HepG2 (cell line): Measurements from ENCODE around the gene DND1. TPM values are rescaled to one million over a fixed set of nuclear protein-coding genes. Genes with fewer than 3 reads are reported as not detected.

Source experiments
- ADNP ChIP-seq: sonication (generic); formaldehyde crosslinking; IDR thresholded peaks from 2 replicates; pipeline ENCODE4 v1.4.0; 2020; ENCODE audit warnings: missing genetic modification reagents
- ATF1 ChIP-seq: IDR thresholded peaks from 2 replicates; pipeline ENCODE4 v1.6.1; 2016; ENCODE audit warnings: mild to moderate bottlenecking, control low read depth
- FOXM1 ChIP-seq: sonication (generic); formaldehyde crosslinking; IDR thresholded peaks from 2 replicates; pipeline ENCODE4 v1.5.0; 2020; ENCODE audit warnings: missing genetic modification reagents
- FOXP1 ChIP-seq, 2 experiments: fragments of 450-650 bp in 1 of 2; IDR thresholded peaks; 2 replicates each; pipeline ENCODE4 v1.6.1; 2017 to 2018; ENCODE audit warnings: antibody characterized with exemption in 1 of 2
- KAT2B ChIP-seq: fragments of 150-350 bp; IDR thresholded peaks from 2 replicates; pipeline ENCODE4 v1.6.1; 2014; ENCODE audit warnings: low read depth, low read length, borderline replicate concordance
- MED1 ChIP-seq: sonication (generic); formaldehyde crosslinking; IDR thresholded peaks from 2 replicates; pipeline ENCODE4 v1.4.0; 2020; ENCODE audit warnings: missing genetic modification reagents
- NFRKB ChIP-seq: fragments of 450-650 bp; IDR thresholded peaks from 2 replicates; pipeline ENCODE4 v1.6.1; 2017
- REPIN1 ChIP-seq: sonication (generic); formaldehyde crosslinking; IDR thresholded peaks from 2 replicates; pipeline ENCODE4 v1.8.0; 2022; ENCODE audit warnings: missing genetic modification reagents, low read depth, mild to moderate bottlenecking, borderline replicate concordance
- RORA ChIP-seq: sonication (generic); formaldehyde crosslinking; IDR thresholded peaks from 2 replicates; pipeline ENCODE4 v1.5.0; 2020; ENCODE audit warnings: mild to moderate bottlenecking, missing genetic modification reagents, moderate library complexity
- SOX13 ChIP-seq, 3 experiments: fragments of 450-650 bp in 1 of 3; sonication (generic) in 1 of 3; formaldehyde crosslinking in 1 of 3; IDR thresholded peaks in 2 of 3; conservative IDR thresholded peaks in 1 of 3; 2 replicates each; pipeline versions ENCODE4 v1.5.0 to v1.6.1; 2016 to 2020; ENCODE audit warnings: antibody characterized with exemption in 1 of 3, mild to moderate bottlenecking in 1 of 3, missing compliant biosample characterization in 1 of 3, missing genetic modification reagents in 1 of 3, moderate library complexity in 1 of 3
- SP140L ChIP-seq: sonication (generic); formaldehyde crosslinking; IDR thresholded peaks from 2 replicates; pipeline ENCODE4 v1.4.0; 2020; ENCODE audit warnings: missing genetic modification reagents, borderline replicate concordance
- SUZ12 ChIP-seq: fragments of 150-350 bp; IDR thresholded peaks from 2 replicates; pipeline ENCODE4 v1.6.1; 2014; ENCODE audit warnings: low read depth, low read length
- TMF1 ChIP-seq: sonication (generic); formaldehyde crosslinking; IDR thresholded peaks from 2 replicates; pipeline ENCODE4 v1.8.1; 2022; ENCODE audit warnings: low read depth, missing genetic modification reagents
- ZFP36L1 ChIP-seq: sonication (generic); formaldehyde crosslinking; IDR thresholded peaks from 2 replicates; pipeline ENCODE4 v1.8.0; 2022; ENCODE audit warnings: mild to moderate bottlenecking, missing genetic modification reagents, moderate library complexity
- ZFP62 ChIP-seq: sonication (generic); formaldehyde crosslinking; IDR thresholded peaks from 2 replicates; pipeline ENCODE4 v1.4.0; 2020; ENCODE audit warnings: missing genetic modification reagents
- ZMAT3 ChIP-seq: sonication (generic); formaldehyde crosslinking; conservative IDR thresholded peaks from 2 replicates; pipeline ENCODE4 v1.7.0; 2021; ENCODE audit warnings: missing genetic modification reagents
- ZNF282 ChIP-seq: fragments of 450-650 bp; IDR thresholded peaks from 2 replicates; pipeline ENCODE4 v1.6.1; 2018; ENCODE audit not compliant: partially characterized antibody
- ZNF547 ChIP-seq: sonication (generic); formaldehyde crosslinking; IDR thresholded peaks from 2 replicates; pipeline ENCODE4 v1.5.1; 2020; ENCODE audit warnings: mild to moderate bottlenecking, missing genetic modification reagents
- ZNF605 ChIP-seq: sonication (generic); formaldehyde crosslinking; IDR thresholded peaks from 2 replicates; pipeline ENCODE4 v1.8.0; 2022; ENCODE audit warnings: mild to moderate bottlenecking, missing genetic modification reagents
- ZNF674 ChIP-seq: sonication (generic); formaldehyde crosslinking; IDR thresholded peaks from 2 replicates; pipeline ENCODE4 v1.5.0; 2020; ENCODE audit warnings: low read depth, mild to moderate bottlenecking, missing genetic modification reagents
- ZNF709 ChIP-seq: sonication (generic); formaldehyde crosslinking; IDR thresholded peaks from 2 replicates; pipeline ENCODE4 v1.5.0; 2020; ENCODE audit warnings: mild to moderate bottlenecking, missing genetic modification reagents
- ZSCAN22 ChIP-seq: sonication (generic); formaldehyde crosslinking; IDR thresholded peaks from 2 replicates; pipeline ENCODE4 v1.4.0; 2020; ENCODE audit warnings: mild to moderate bottlenecking, missing genetic modification reagents
- polyA plus RNA-seq, 8 experiments: library from polyadenylated mRNA; depleted of rRNA in 3 of 8; stranded (reverse) in 7 of 8; unstranded in 1 of 8; fragments of >200 nt; fragmentation: Illumina TruSeq in 4 of 8; extraction: Trizol in 4 of 8; gene quantifications; 2 replicates each; pipeline versions ENCODE4 v1.2.1 to v1.2.3, GENCODE V29; 2011 to 2016; ENCODE audit warnings: low read depth in 4 of 8, missing spikeins in 1 of 8, mixed read lengths in 1 of 8; ENCODE audit not compliant: insufficient read depth in 1 of 8
- total RNA-seq, 5 experiments: library from RNA; depleted of rRNA; stranded (reverse); fragments of >200 nt; fragmentation: Illumina TruSeq; extraction: Trizol; gene quantifications; 2 replicates each; pipeline ENCODE4 v1.2.3, GENCODE V29; 2016; ENCODE audit warnings: low read depth in 1 of 5
- TF ChIP-seq, protein P1 (sequence below): sonication (generic); formaldehyde crosslinking; IDR thresholded peaks from 2 replicates; pipeline ENCODE4 v1.4.0; 2020; ENCODE audit warnings: missing genetic modification reagents
- TF ChIP-seq, protein P2 (sequence below): sonication (generic); formaldehyde crosslinking; IDR thresholded peaks from 2 replicates; pipeline ENCODE4 v1.4.0; 2020; ENCODE audit warnings: missing genetic modification reagents
- TF ChIP-seq, protein P3 (sequence below): fragments of 450-650 bp; IDR thresholded peaks from 2 replicates; pipeline ENCODE4 v1.6.1; 2016
- TF ChIP-seq, protein P4 (sequence below): conservative IDR thresholded peaks from 2 replicates; pipeline ENCODE4 v1.6.1; 2018; ENCODE audit warnings: missing genetic modification reagents

DND1 gene
- total and polyA plus RNA-seq, 2 of the 13 experiments (the other 11 are each of a cell fraction or from before 2014, with no cell fraction given) = 0.48 to 0.55 TPM

DNA sequence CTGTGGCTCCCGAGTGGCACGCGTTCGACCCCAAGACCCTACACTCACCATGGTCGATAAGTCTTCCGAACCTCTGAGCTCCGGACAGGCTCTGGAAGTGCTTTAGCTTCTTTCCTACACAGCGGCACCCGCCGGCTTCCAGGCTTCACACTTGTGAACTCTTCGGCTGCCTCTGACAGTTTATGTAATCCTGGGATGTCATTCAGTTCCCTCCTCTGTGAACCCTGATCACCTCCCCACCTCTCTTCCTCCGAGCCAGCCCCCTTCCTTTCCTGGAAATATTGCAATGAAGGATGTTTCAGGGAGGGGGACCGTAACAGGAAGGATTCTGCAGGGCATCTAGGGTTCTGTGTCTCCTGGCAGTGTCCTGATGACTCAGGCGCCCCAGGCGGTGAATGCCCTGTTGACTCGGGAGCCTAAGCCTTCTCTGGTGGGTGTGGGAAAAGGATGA is 40.3 kb downstream of the DND1 start, which contains the start of gene CD14 (continued):
- TF ChIP-seq, protein P1, sequence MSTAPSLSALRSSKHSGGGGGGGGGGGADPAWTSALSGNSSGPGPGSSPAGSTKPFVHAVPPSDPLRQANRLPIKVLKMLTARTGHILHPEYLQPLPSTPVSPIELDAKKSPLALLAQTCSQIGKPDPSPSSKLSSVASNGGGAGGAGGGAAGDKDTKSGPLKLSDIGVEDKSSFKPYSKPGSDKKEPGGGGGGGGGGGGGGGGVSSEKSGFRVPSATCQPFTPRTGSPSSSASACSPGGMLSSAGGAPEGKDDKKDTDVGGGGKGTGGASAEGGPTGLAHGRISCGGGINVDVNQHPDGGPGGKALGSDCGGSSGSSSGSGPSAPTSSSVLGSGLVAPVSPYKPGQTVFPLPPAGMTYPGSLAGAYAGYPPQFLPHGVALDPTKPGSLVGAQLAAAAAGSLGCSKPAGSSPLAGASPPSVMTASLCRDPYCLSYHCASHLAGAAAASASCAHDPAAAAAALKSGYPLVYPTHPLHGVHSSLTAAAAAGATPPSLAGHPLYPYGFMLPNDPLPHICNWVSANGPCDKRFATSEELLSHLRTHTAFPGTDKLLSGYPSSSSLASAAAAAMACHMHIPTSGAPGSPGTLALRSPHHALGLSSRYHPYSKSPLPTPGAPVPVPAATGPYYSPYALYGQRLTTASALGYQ (CRISPR knock-in tag) = no peak
- TF ChIP-seq SUZ12 (no peak), ZMAT3 (no peak), ZFP36L1 (CRISPR knock-in tag) (no peak), FOXP1 (IDR thresholded peaks at IDR 0.05) (no peak), FOXP1 (CRISPR knock-in tag; IDR thresholded peaks at IDR 0.05) (no peak), MED1 (CRISPR knock-in tag) (0 out of 2 replicates have a peak, but pooled peaks have one; percentile 38), ZFP62 (CRISPR knock-in tag) (no peak), ADNP (CRISPR knock-in tag) (no peak), TMF1 (no peak), REPIN1 (CRISPR knock-in tag) (0 out of 2 replicates have a peak, but pooled peaks have one; percentile 35), KAT2B (no peak), ZNF282 (no peak), ZNF547 (CRISPR knock-in tag) (no peak), ZNF674 (no peak), FOXM1 (CRISPR knock-in tag) (no peak), RORA (CRISPR knock-in tag) (no peak), ZSCAN22 (CRISPR knock-in tag) (no peak), SOX13 (IDR thresholded peaks at IDR 0.05) (no peak), SOX13 (CRISPR knock-in tag; conservative IDR thresholded peaks at IDR 0.05 in 1 of 2, IDR thresholded peaks at IDR 0.05 in 1 of 2) (no peak), ZNF709 (CRISPR knock-in tag) (no peak), ZNF605 (0 out of 2 replicates have a peak, but pooled peaks have one; percentile 26), SP140L (CRISPR knock-in tag) (no peak), NFRKB (no peak), ATF1 (CRISPR knock-in tag) (no peak)
- TF ChIP-seq, protein P2, sequence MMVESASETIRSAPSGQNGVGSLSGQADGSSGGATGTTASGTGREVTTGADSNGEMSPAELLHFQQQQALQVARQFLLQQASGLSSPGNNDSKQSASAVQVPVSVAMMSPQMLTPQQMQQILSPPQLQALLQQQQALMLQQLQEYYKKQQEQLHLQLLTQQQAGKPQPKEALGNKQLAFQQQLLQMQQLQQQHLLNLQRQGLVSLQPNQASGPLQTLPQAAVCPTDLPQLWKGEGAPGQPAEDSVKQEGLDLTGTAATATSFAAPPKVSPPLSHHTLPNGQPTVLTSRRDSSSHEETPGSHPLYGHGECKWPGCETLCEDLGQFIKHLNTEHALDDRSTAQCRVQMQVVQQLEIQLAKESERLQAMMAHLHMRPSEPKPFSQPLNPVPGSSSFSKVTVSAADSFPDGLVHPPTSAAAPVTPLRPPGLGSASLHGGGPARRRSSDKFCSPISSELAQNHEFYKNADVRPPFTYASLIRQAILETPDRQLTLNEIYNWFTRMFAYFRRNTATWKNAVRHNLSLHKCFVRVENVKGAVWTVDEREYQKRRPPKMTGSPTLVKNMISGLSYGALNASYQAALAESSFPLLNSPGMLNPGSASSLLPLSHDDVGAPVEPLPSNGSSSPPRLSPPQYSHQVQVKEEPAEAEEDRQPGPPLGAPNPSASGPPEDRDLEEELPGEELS = peak; percentile 56; the same call in 1 of the 2 replicates
- TF ChIP-seq, protein P3, sequence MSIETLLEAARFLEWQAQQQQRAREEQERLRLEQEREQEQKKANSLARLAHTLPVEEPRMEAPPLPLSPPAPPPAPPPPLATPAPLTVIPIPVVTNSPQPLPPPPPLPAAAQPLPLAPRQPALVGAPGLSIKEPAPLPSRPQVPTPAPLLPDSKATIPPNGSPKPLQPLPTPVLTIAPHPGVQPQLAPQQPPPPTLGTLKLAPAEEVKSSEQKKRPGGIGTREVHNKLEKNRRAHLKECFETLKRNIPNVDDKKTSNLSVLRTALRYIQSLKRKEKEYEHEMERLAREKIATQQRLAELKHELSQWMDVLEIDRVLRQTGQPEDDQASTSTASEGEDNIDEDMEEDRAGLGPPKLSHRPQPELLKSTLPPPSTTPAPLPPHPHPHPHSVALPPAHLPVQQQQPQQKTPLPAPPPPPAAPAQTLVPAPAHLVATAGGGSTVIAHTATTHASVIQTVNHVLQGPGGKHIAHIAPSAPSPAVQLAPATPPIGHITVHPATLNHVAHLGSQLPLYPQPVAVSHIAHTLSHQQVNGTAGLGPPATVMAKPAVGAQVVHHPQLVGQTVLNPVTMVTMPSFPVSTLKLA = no peak
- TF ChIP-seq, protein P4, sequence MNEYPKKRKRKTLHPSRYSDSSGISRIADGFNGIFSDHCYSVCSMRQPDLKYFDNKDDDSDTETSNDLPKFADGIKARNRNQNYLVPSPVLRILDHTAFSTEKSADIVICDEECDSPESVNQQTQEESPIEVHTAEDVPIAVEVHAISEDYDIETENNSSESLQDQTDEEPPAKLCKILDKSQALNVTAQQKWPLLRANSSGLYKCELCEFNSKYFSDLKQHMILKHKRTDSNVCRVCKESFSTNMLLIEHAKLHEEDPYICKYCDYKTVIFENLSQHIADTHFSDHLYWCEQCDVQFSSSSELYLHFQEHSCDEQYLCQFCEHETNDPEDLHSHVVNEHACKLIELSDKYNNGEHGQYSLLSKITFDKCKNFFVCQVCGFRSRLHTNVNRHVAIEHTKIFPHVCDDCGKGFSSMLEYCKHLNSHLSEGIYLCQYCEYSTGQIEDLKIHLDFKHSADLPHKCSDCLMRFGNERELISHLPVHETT (CRISPR knock-in tag) = no peak
